GM19043 (cell line): Measurements from ENCODE around the gene NEMP1.
A peak's percentile ranks its signal among the peaks of the same experiment; 100 is the strongest.
"Not testable (repeated sequence)": the region's sequence is repeated elsewhere in the genome, so short reads cannot be mapped to it uniquely, and the experiment has no call there.

Source experiments
- ATAC-seq: cut with Tn5 transposase; IDR thresholded peaks from one replicate; pipeline ENCODE4 v1.9.1; 2021; ENCODE audit warnings: low read depth; ENCODE audit not compliant: unreplicated experiment

NEMP1 gene

DNA sequence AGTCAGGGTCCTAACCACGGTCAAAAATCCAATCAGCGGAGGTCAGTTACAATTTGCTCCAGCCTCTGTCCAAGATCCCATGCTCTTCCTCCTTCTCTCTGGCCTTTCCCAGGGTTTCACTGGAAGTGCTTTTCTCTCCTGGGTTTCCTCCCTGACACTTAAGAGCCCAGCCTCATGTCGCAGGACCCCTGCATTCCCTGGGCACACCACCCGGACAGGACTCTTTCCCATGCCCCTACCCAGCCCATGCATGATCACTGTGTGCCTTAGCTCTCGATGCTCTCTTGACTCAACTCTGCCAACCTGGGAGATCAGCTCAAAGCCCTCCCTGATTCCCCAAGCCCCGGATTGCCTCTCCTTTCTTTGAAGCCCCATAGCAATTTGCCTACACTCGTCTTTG is 46.8 kb downstream of the NEMP1 start:
- no peak for ATAC-seq

DNA sequence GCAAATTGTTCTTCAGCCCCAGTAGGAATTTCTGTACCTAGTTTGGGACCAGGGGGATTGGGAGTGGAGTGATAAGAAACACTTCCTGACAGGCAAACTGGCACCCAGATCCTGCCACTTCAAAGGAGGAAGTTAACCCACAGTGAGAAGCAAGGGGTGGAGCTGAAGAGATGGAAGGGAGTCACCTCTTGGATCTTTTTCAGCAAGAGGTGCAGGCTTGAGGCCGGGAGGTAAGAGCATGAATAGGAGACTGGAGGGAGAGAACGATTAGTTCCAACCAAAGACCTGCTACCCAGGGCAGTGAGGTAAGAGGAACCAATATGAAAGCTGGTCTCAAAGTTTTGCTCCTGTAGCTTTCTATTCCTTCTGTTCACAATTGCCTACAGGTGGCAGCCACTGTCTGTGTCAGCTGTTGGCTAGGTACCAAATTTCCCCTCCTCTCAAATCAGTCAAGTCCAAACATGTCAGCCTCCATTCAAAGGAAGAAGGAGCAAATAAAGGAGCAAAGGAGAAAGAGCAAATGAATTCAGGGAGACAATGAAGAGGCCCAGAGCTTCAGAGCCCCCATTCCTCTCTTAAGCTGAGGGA is 47.4 kb downstream of the NEMP1 start:
- no peak for ATAC-seq

DNA sequence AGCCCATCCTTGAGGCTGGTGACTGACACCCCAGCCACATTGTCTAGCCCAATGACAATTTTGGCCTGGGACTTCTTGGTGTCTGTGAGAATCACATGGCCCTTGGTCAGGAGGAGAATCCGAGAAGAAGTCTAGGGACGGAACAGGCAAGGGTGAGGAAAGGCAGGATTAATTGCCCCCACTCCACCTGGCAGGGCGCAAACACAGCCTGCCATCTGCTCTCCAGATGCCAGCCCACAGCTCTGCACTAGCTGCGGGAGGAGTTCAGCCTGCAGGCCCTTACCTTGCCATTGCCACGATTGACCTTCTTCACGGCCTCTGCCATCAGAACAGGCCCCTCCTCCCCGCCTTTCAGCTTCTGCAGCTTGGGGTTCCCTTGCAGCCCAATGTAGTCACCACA is 49.1 kb downstream of the NEMP1 start:
- ATAC-seq, result no peak

DNA sequence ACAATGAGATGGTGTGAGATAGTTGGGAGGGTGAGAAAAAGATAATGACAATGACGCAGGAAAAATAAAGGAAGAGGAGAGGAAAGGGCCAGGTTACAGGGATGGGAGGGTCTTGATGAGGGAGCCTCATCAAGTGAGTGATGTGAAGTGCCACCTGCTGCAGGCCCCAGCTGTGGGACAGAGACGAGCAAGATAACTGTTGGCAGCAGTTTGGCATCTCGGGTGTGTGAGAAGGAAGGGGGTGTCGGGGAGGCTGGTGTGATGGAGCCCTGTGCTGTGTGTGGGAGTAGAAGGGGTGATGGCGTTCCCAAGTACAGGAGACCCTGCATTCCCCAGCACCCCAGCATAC is 50.8 kb downstream of the NEMP1 start:
- no peak for ATAC-seq

DNA sequence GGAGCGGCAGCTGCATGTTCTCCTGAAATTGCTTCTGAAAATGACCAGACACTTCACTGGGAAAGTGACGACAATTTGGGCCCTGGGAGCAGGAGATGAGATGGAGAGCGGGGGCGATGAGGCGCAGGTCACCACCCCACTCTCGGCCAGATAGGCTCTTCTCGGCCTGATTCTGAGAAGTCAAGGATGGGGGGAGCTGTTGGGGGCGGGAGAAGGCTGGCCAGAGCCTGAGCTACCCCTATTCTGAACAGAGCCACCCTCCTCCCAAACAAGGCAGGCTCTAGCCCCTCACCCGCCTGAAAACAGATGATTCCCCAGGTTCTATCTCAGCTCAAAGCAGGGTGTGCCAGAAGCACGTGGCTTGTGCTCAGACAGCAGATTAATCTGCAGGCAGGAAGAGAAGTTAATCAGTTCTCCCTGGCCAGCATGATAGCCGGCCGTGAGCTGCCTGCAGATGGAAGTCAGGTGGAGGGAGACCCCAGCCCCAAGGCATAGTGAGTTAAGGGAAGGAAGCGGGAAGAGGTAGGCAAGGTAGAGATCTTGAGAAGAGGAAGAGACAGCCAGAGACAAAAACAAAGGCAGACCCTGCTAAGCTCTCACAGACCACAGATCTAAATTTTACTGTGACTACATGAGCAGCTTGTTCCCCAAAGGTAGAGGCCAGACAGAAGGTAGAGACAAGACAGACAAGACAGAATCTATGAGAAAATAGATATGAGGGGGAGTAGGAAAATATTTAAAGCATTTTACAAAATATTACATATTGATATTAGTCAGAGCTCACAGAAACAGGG is 51.4 kb downstream of the NEMP1 start:
- no peak for ATAC-seq

DNA sequence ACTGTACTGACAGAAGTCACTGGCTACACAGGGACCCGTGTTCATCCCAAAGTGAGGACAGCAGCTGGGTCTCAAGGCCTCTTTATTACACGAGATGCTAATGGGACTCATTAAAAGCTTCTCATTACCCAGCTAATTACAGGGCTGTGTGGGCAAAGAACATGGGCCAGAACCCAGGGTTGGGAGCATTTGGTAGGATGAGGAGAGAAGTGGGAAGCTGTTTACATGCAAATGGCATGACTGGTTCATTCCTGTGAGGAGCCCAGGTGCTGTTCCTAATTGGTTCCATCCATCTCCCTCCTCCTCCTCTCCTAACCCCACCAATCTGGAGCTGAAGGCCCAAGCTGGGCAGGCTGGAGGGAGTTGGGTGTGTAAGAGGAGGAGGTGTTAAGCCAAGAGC is 53.4 kb downstream of the NEMP1 start:
- no peak for ATAC-seq

DNA sequence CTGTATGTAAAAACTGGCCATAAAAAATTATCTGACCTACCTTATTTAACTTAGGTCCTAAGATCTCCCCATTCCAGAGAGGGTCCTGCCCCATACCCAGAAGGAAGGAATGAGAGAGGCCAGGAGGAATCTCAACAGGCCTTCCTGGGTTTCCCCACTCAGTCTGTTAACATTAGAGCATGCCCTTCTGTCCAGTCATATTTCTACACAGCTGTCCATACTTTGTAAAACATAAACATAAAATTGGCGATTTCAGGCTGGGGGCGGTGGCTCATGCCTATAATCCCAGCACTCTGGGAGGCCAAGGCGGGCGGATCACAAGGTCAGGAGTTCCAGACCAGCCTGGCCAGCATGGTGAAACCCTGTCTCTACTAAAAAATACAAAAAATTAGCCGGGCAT is 56.3 kb downstream of the NEMP1 start:
- ATAC-seq, result not testable (repeated sequence)

DNA sequence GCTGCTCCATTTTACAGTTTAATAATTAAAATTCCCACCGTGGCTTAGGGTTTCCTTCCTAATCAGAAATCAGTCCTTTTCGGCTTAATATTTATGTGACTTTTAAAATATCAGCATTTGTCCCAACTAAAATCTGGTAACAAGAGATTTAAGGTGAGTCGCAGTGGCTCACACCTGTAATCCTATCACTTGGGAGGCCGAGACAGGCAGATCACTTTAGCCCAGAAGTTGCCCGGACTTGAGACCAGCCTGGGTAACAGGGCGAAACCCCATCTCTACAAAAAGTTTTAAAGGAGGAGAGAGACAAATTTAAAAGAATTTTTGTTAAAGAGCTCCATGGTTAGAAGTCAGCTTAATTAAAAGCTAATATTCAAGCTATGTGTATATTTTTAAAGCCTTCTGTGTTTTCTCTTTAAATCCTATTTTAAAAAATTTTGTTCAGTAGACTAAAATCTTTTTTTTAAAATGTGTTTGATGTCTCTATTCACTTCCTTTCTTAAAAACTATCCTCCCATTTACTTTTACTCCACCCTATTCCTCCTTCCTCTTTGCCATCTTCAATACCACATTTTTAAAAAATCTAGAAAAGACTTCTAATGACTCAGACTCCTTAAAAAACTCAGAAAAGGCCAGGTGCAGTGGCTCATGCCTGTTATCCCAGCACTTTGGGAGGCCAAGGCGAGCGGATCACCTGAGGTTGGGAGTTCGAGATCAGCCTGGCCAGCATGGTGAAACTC is 58.4 kb downstream of the NEMP1 start:
- ATAC-seq, result no peak

DNA sequence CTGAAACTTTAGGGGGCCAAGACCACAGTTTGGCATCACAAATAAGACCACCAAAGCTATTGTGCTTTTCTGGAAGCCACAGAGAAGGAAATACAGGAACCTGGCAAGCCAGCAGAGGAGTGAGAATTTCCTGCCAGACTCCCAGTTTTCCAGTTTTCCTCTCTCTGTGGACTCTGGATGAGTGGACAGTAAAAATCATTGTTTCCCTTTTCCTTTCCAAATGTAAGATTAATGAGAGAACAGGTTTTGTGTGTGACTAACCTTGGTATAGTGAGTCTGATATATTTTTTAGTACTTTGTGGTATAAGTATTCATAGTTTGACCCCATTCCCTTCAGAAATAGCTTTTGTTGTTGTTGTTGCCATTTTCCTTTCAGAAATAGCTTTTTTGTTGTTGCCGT is 59.7 kb downstream of the NEMP1 start:
- no peak for ATAC-seq

DNA sequence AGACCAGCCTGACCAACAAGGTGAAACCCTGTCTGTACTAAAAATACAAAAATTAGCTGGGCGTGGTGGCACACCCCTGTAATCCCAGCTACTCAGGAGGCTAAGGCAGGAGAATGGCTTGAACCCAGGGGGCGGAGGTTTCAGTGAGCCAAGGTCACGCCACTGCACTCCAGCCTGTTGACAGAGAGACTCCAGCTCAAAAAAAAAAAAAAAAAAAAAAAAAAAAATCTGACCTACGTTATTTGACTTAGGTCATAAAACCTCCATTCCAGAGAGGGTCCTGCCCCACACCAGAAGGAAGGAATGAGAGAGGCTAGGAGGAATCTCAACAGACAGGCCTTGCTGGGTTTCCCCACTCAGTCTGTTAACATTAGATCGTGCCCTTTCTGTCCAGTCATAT is 60.2 kb downstream of the NEMP1 start:
- ATAC-seq, result not testable (repeated sequence)

DNA sequence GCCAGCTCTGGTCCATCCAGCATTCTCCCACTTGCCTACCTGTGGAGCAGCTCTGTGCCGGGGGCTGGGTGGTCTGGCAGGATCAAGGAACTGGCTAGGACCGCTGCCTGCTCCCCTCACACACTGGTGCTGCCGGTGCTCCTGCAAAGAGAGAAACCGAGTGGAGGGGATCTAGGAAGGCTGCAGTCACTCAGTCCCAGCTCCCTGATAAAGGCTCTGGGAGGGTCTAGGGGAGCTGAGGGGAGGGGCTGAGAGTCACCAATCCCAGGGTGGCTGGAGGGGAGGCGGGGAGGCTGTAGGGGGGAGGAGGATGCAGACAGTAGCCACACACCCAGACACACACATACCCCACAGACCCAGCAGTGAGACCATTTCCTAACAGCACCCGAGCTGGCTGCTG is 62.2 kb downstream of the NEMP1 start, which contains the start of gene TAC3:
Gene TAC3 (minus strand): TSS at position 182 of the 400 bp plus-strand sequence. CDS start 732 bp downstream, outside the sequence.
- no peak for ATAC-seq

DNA sequence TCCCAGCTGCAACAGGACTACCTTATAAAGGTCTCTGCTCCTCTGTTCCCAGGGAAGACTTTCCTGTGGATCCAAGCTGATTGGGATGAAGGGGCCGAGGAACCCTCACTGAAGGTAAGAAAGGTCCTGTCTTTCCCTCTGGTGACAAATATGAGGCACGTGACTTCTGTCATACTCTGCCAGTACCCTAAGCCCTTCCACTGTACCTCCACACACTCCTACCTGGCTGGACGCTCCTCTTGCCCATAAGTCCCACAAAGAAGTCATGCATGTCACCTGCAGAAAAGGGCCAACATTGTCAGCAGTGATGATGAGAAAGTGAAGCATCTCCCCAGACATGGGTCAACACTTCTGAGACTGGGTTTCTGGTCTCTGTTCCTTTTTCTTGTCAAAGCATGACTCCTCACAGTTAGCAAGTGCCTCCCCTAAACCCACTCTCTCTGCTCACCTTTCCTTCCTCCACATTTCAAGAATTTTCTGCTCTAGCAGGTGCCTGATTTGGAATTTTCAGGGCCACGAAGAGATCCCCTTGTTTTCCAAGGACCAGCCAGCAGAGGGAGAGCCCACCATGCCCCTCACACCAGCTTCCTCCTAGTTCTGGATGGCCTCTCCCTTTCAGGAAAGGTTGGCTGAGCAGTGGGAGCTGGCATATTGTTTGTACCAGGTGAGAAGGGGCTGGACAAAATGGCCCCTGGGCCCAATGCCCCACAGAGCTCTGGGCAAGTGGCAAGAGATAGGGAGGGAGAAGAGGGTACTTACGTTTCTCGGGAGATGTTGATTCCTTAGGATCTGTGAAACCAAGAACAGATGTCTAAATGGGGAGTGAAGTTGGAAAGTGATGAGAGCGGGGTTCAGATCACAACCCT is 65.8 kb downstream of the NEMP1 start:
- ATAC-seq, result peak; percentile 90

DNA sequence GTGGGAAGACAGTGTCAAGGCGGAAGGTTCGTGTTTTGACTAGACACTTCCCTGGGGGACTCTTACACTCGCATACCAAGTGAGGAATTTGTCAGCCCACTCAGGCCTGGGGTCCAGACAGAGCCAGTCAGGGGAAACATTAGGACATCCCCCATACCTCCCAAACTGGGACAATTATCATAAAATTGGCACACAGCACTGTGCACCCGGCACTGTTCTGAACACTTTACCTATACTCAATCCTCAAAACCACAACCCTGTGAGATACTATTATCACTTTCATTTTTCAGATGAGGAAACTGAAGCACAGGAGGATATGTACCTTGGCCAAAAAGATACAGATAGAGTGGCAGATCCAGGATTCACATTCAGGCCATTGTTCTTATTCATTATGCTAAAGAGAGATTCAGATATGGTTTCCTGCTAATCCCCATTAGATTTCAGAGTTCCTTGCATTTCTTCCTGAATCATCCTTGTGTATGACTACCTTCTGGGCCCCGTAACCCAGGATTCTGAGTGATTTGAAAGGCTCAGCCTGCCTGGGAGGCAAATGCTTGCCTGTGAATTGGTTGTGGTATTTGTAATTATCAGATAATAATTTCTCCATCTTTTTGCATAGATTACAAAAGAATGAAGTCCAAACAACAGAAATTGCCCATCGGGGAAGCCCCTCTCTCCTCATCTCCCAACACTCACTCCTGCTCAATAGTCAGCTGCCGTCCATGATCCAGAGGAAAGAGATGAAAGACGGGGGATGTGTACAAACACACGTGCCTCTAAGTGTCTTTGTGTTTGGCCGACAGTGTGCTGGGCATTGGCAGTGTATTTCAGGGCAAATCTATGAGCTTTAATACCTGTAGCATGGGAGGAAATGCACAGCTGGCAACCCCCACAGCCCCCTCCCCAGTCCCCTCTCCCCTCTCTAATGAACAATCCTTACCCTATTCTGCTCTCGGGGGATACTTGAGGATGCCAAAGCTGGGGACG is 66.9 kb downstream of the NEMP1 start:
- ATAC-seq, result no peak

DNA sequence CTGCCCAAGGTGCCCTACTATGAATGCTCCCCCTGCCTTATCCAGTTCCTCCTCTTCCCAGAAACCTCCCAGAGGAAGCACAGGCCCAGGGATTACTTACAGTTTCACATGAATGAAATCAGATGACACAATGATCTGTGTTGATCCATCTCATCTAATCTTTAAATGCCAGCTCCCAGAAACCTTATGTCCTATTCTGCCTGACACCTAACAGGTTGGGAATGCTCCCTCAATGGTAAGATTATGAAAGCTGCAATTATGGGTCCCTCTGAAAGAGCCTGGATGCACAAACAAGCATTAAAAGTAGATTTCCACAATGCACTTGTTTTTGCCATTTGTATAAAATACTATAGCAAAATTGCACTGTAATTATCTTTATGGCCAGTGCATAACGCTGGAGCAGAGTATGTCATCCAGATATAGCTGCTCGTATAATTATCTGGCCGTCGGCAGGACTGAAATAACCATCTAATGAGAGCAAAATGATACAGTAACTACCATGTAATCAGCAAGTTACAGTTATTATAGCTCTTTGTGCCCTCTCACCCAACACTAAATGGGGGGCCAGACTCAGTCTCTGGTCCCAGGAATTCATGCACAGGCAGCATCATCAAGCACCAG is 67.9 kb downstream of the NEMP1 start:
- ATAC-seq, result no peak

DNA sequence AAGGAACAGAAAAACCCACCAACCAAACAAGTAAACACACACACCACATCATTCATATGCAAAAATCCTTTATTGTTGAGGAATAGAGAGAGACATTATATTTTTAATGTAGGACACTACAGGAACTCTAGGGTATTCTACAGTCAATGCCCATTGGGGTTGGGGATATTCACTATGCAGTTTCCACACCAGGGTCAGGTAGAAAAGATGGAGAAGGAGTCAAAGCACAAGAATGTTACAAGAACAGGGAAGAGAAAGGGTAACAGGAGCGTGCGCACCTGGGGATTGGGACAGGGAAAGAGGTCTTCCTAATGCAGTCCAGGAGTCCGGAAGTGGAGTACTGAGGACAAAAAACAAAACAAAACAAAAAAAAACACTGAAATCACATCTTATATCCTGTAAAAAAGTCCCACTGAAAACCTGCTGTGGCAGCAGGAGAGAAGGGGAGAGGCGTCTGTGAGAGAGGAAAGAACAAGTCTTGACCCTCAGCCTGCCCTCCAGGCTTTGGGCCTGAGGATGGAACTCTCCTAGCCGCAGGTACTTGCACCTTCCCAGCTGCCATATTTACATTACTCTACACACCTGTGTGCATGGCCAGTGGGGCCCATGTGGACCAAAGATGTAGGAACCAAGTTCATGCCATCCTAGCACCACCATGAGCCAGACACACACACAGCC is 68.5 kb downstream of the NEMP1 start:
- no peak for ATAC-seq

DNA sequence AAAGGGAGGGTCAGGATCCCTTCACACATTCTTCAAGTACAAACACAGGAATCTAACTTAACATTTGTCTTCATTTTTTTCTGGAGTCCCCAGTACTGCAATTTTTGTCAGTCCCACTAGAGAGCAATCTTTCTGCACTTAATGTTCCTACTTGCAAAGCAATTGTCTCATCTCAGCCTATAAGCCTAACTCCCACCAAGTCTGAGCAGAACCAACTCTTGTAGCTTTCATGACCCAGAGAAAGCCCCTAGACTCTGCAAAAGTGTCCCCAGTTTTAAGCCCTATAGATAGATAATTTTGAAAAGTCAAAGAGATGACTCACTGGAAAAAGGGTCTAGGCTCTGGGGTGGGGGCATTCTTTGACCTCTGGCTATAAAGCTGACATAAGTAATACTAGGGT is 70.4 kb downstream of the NEMP1 start:
- no peak for ATAC-seq

DNA sequence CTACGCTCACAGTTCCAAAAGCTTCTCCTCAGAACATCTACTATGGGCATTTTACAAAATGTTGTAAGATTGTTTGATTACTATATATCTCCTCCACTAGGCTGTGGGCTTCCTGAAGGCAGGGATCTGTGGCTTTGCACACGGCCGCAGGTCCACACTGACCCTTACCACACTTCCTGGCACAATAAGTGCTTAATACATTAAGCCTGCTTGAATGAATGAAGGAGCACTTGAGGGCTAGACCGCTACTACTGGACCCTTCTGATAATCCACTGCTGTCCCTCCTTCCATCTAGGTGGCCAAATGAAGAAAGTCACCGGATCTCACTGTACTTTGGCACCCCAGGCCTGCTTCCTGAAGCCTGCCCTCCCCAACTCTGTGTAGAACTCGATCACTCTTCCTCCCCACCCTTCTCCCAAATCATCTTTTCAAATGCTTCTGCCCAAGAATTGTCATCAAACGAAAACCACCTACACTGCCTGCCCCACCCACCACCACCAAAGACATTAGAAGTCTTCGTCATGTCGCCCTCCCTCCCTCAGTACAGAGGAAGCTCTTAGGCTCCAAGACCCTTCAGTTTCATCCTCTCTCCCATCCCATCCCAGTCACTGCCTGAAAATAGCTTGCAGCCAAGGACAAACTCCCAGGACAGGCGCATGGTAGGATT is 71.6 kb downstream of the NEMP1 start:
- peak; percentile 8 for ATAC-seq
